H1 (cell line): ENCODE measurements around the gene GPR35. TPM values are rescaled to one million over a fixed set of nuclear protein-coding genes. Genes with fewer than 3 reads are reported as not detected.

Source experiments
- CTCF ChIA-PET: fragments of 300-600 bp; sonication (Branson Sonifier 250); formaldehyde crosslinking; loops from one replicate; lab custom pipeline; 2021; ENCODE audit not compliant: partially characterized antibody; lab: Charles Lee
- POLR2A ChIA-PET: fragments of 300-600 bp; sonication (Branson Sonifier 250); formaldehyde crosslinking; loops from one replicate; lab custom pipeline; 2021; ENCODE audit warnings: inconsistent platforms; ENCODE audit not compliant: partially characterized antibody; lab: Charles Lee
- DNase-seq, 2 experiments: peaks; one replicate each; pipeline versions ENCODE4 v3.0.0 to v3.0.0-alpha.2; 2010 to 2022; ENCODE audit warnings: low spot score in 2 of 2, low read depth in 1 of 2, mixed read lengths in 1 of 2
- FAIRE-seq: peaks from 2 replicates; lab custom pipeline; 2011; peaks lifted over from hg19 to GRCh38; lab: Jason Lieb, UNC
- H2AFZ ChIP-seq: 2 replicates; pipeline ENCODE4 v1.8.1; 2012; ENCODE audit warnings: low read length, inconsistent platforms
- H2AK5ac ChIP-seq: 2 replicates; pipeline ENCODE4 v1.6.1; 2013; ENCODE audit warnings: low read depth, low read length
- H2BK120ac ChIP-seq: replicated peaks from 2 replicates; pipeline ENCODE3; 2013; ENCODE audit warnings: low read depth, low read length, inconsistent platforms
- H2BK12ac ChIP-seq: 2 replicates; pipeline ENCODE4 v1.6.1; 2013; ENCODE audit warnings: low read depth, low read length
- H2BK15ac ChIP-seq: 2 replicates; pipeline ENCODE4 v1.6.1; 2013; ENCODE audit warnings: low read length
- H2BK20ac ChIP-seq: 2 replicates; pipeline ENCODE4 v1.6.1; 2013; ENCODE audit warnings: low read length
- H2BK5ac ChIP-seq: 2 replicates; pipeline ENCODE4 v1.6.1; 2013; ENCODE audit warnings: low read depth, low read length
- H3K14ac ChIP-seq: 2 replicates; pipeline ENCODE4 v1.6.1; 2013; ENCODE audit warnings: inconsistent platforms; ENCODE audit not compliant: insufficient read length
- H3K18ac ChIP-seq: 2 replicates; pipeline ENCODE4 v1.6.1; 2013; ENCODE audit warnings: low read length; ENCODE audit errors: extremely low read depth
- H3K23ac ChIP-seq: 2 replicates; pipeline ENCODE4 v1.6.1; 2013; ENCODE audit warnings: inconsistent platforms; ENCODE audit not compliant: insufficient read length
- H3K23me2 ChIP-seq: 2 replicates; pipeline ENCODE4 v1.6.1; 2013; ENCODE audit warnings: low read depth, low read length
- H3K27ac ChIP-seq: 2 replicates; pipeline ENCODE4 v1.6.1; 2011; ENCODE audit warnings: low read depth, low read length, inconsistent platforms
- H3K27me3 ChIP-seq, 4 experiments: replicated peaks in 1 of 4; 1 replicate in 1 of 4; 2 replicates in 3 of 4; pipeline versions ENCODE4 v1.6.1 to v1.8.1; 2011 to 2013; ENCODE audit warnings: low read length in 3 of 4, mild to moderate bottlenecking in 3 of 4, inconsistent platforms in 2 of 4, mixed read lengths in 2 of 4, moderate library complexity in 1 of 4; ENCODE audit not compliant: control insufficient read depth in 3 of 4, insufficient read depth in 3 of 4; ENCODE audit errors: extremely low read depth in 1 of 4
- H3K36me3 ChIP-seq, 4 experiments: 2 replicates each; pipeline versions ENCODE4 v1.6.1 to v1.8.1; 2011 to 2013; ENCODE audit warnings: mild to moderate bottlenecking in 4 of 4, low read length in 3 of 4, moderate library complexity in 2 of 4, control low read depth in 1 of 4, inconsistent platforms in 1 of 4; ENCODE audit not compliant: insufficient read depth in 4 of 4, control insufficient read depth in 2 of 4
- H3K4ac ChIP-seq: replicated peaks from 2 replicates; pipeline ENCODE3; 2013; ENCODE audit warnings: low read length, low read depth, mixed read lengths, inconsistent platforms; ENCODE audit not compliant: insufficient read length
- H3K4me1 ChIP-seq, 4 experiments: replicated peaks in 1 of 4; 1 replicate in 1 of 4; 2 replicates in 3 of 4; pipeline versions ENCODE4 v1.6.1 to v1.8.1; 2011 to 2013; ENCODE audit warnings: low read length in 3 of 4, inconsistent platforms in 2 of 4, mixed read lengths in 1 of 4; ENCODE audit not compliant: insufficient read depth in 4 of 4, control insufficient read depth in 3 of 4
- H3K4me2 ChIP-seq, 2 experiments: 2 replicates each; pipeline versions ENCODE4 v1.6.1 to v1.8.1; 2011 to 2013; ENCODE audit warnings: low read depth in 2 of 2, low read length in 2 of 2, control low read depth in 1 of 2, inconsistent platforms in 1 of 2, mild to moderate bottlenecking in 1 of 2; ENCODE audit not compliant: insufficient read depth in 1 of 2
- H3K4me3 ChIP-seq, 4 experiments: fragments of 200-600, 300-600 bp in 1 of 4; sonication (generic), shearing (Covaris generic), sonication (Bioruptor Twin) in 1 of 4; 2 replicates each; pipeline versions ENCODE4 v1.5.1 to v1.8.1; 2011 to 2016; ENCODE audit warnings: low read length in 4 of 4, low read depth in 3 of 4, control low read depth in 2 of 4, inconsistent platforms in 2 of 4, mild to moderate bottlenecking in 2 of 4, mixed read lengths in 1 of 4, moderate library complexity in 1 of 4; ENCODE audit not compliant: insufficient read depth in 2 of 4; ENCODE audit errors: extremely low read depth in 1 of 4
- H3K56ac ChIP-seq: replicated peaks from 2 replicates; pipeline ENCODE3; 2013; ENCODE audit warnings: low read depth, mild to moderate bottlenecking, mixed read lengths, low read length, inconsistent platforms; ENCODE audit not compliant: insufficient read length
- H3K79me1 ChIP-seq: 2 replicates; pipeline ENCODE4 v1.6.1; 2013; ENCODE audit warnings: low read depth, low read length, control low read depth
- H3K79me2 ChIP-seq, 2 experiments: 2 replicates each; pipeline versions ENCODE4 v1.6.1 to v1.8.1; 2012 to 2013; ENCODE audit warnings: low read length in 2 of 2, mild to moderate bottlenecking in 2 of 2, inconsistent platforms in 1 of 2; ENCODE audit not compliant: insufficient read depth in 2 of 2, control insufficient read depth in 1 of 2
- H3K9ac ChIP-seq, 4 experiments: replicated peaks in 1 of 4; 1 replicate in 1 of 4; 2 replicates in 3 of 4; pipeline versions ENCODE4 v1.6.1 to v1.8.1; 2011 to 2013; ENCODE audit warnings: low read depth in 3 of 4, low read length in 3 of 4, control low read depth in 2 of 4, mild to moderate bottlenecking in 2 of 4, moderate library complexity in 2 of 4, inconsistent platforms in 1 of 4; ENCODE audit errors: extremely low read depth in 1 of 4
- H3K9me3 ChIP-seq, 2 experiments: 2 replicates each; pipeline versions ENCODE4 v1.6.1 to v1.8.1; 2012 to 2013; ENCODE audit warnings: mild to moderate bottlenecking in 2 of 2, moderate library complexity in 2 of 2, control low read depth in 1 of 2, inconsistent platforms in 1 of 2, low read depth in 1 of 2, low read length in 1 of 2, mixed read lengths in 1 of 2; ENCODE audit not compliant: insufficient read depth in 2 of 2
- H4K20me1 ChIP-seq, 2 experiments: replicated peaks in 1 of 2; 2 replicates each; pipeline versions ENCODE3 to v1.8.1; 2011 to 2013; ENCODE audit warnings: inconsistent platforms in 2 of 2, low read length in 2 of 2, mild to moderate bottlenecking in 1 of 2; ENCODE audit not compliant: insufficient read depth in 2 of 2, control insufficient read depth in 1 of 2
- H4K5ac ChIP-seq: 2 replicates; pipeline ENCODE4 v1.6.1; 2013; ENCODE audit warnings: low read length, low read depth, mixed read lengths, inconsistent platforms; ENCODE audit not compliant: insufficient read length
- H4K8ac ChIP-seq: 2 replicates; pipeline ENCODE4 v1.8.0; 2013; ENCODE audit warnings: mild to moderate bottlenecking, moderate library complexity, low read length, inconsistent platforms; ENCODE audit not compliant: insufficient read depth; ENCODE audit errors: extremely low read depth
- H4K91ac ChIP-seq: replicated peaks from 2 replicates; pipeline ENCODE3; 2013; ENCODE audit warnings: low read length, mixed read lengths, inconsistent platforms; ENCODE audit not compliant: insufficient read length
- WGBS, 2 experiments: shearing (Covaris generic) in 1 of 2; methylation state at CpG; one replicate each; pipeline versions ENCODE4 v1.1.6 to v1.1.7; 2013 to 2015; ENCODE audit warnings: low lambda C conversion rate in 2 of 2, mixed read lengths in 2 of 2, inconsistent platforms in 1 of 2, low coverage in 1 of 2, missing lambda C conversion rate in 1 of 2; ENCODE audit not compliant: insufficient replicate concordance in 2 of 2, insufficient coverage in 1 of 2, insufficient read length in 1 of 2; ENCODE audit errors: extremely low coverage in 1 of 2, missing lambda C conversion rate in 1 of 2; 5-methylcytosine and 5-hydroxymethylcytosine counted together
- polyA plus RNA-seq, 7 experiments: library from polyadenylated mRNA; depleted of rRNA in 3 of 7; stranded (reverse) in 5 of 7; unstranded in 2 of 7; fragments of >200 nt in 5 of 7; fragments of 200-250 nt in 2 of 7; gene quantifications; 1 replicate in 5 of 7; 2 replicates in 1 of 7; 4 replicates in 1 of 7; pipeline versions ENCODE4 v1.2.1 to v1.2.3, GENCODE V29; 2011 to 2013; ENCODE audit warnings: missing spikeins in 2 of 7, mixed read lengths in 2 of 7
- total RNA-seq: library from RNA; stranded (reverse); fragmentation: NEBNext Ultra II Directional; extraction: Animal tissue kit (Norgen Biotek cat#: 25700); gene quantifications from 2 replicates; pipeline ENCODE4 v1.2.1, GENCODE V29; 2021

The GPR35 gene
- total and polyA plus RNA-seq, 2 of the 8 experiments (the other 6 are each of a cell fraction or from before 2014, with no cell fraction given): 0.47 TPM; not detected in 1

DNA sequence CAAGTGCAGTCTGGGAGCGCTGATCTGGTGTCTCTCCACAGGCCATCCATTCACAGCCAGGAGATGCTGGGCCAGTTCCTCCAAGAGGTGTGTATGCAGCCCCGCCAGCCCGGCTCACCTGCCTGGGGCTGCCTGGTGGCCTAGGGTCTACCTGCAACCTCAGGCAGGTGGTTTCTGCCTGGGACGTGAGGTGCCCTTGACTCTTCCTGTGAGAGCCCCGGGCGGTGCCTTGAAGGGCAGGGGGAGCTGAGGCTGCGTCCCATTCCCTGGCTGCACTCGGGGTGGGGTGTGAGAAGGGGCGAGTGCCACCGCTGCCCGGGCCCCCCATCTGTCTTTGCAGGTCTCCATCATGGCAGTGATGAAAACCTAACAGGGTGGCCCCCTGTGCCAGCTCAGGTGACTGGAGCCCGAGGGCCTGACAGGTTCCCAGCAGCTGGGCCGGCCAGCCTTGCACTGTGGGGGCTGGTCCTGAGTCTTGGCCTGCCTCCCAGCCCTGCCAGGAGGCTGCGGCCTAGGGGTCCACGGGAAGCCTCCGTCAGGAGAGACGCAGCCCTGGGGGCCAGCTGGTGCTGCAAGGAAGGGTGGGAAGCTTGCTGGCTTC, 26.9 kb upstream of the GPR35 start:
- Histone ChIP-seq H3K9me3 (no peaks in the 10 kb centered on the region), H4K20me1 (peaks cover 3 to 12% of the 10 kb centered on the region in 2 experiments), H2AFZ (no peak overlapping the region), H3K79me2 (no peaks in the 10 kb centered on the region; a peak in 1 of 4 replicates), H3K18ac (no peak overlapping the region), H3K4me1 (no peaks in the 10 kb centered on the region), H2BK20ac (no peak overlapping the region), H2BK120ac (no peak overlapping the region), H3K23me2 (no peaks in the 10 kb centered on the region), H2BK15ac (no peak overlapping the region), H3K36me3 (peaks cover 0 to 8% (median 5%) of the 10 kb centered on the region in 4 experiments; a peak in 4 of 8 replicates), H2BK5ac (no peak overlapping the region), H3K4me2 (no peak overlapping the region), H3K14ac (no peak overlapping the region), H2BK12ac (no peak overlapping the region), H4K91ac (no peak overlapping the region), H3K56ac (no peak overlapping the region), H3K4ac (no peak overlapping the region), H3K27ac (no peak overlapping the region), H3K23ac (no peak overlapping the region), H3K9ac (no peak overlapping the region), H2AK5ac (no peak overlapping the region), H4K8ac (no peak overlapping the region), H4K5ac (no peak overlapping the region), H3K27me3 (no peaks in the 10 kb centered on the region), H3K79me1 (no peaks in the 10 kb centered on the region), H3K4me3 (no peak overlapping the region)
- DNase-seq: no peak
- WGBS, 2 experiments: 93% methylated on average over 16 of the region's 17 CpGs; no CpG with 5 or more reads in 1 of the 2 experiments
- ChIA-PET POLR2A (no interaction called here), CTCF (no interaction called here)
- FAIRE-seq: no peak
